Activated naive CD4-positive, alpha-beta T cell treated with anti-CD3 and anti-CD28 coated beads, Interleukin-2, amount 50 U/mL, for 16 hours (primary cell): ENCODE results near the gene SYCP2.
A peak's percentile ranks its signal among the peaks of the same experiment; 100 is the strongest.
"Not testable (repeated sequence)": the region's sequence is repeated elsewhere in the genome, so short reads cannot be mapped to it uniquely, and the experiment has no call there.

ENCODE experiments used
- DNase-seq: peaks from one replicate; pipeline ENCODE4 v3.0.0-alpha.2; 2020

SYCP2 gene, protein sequence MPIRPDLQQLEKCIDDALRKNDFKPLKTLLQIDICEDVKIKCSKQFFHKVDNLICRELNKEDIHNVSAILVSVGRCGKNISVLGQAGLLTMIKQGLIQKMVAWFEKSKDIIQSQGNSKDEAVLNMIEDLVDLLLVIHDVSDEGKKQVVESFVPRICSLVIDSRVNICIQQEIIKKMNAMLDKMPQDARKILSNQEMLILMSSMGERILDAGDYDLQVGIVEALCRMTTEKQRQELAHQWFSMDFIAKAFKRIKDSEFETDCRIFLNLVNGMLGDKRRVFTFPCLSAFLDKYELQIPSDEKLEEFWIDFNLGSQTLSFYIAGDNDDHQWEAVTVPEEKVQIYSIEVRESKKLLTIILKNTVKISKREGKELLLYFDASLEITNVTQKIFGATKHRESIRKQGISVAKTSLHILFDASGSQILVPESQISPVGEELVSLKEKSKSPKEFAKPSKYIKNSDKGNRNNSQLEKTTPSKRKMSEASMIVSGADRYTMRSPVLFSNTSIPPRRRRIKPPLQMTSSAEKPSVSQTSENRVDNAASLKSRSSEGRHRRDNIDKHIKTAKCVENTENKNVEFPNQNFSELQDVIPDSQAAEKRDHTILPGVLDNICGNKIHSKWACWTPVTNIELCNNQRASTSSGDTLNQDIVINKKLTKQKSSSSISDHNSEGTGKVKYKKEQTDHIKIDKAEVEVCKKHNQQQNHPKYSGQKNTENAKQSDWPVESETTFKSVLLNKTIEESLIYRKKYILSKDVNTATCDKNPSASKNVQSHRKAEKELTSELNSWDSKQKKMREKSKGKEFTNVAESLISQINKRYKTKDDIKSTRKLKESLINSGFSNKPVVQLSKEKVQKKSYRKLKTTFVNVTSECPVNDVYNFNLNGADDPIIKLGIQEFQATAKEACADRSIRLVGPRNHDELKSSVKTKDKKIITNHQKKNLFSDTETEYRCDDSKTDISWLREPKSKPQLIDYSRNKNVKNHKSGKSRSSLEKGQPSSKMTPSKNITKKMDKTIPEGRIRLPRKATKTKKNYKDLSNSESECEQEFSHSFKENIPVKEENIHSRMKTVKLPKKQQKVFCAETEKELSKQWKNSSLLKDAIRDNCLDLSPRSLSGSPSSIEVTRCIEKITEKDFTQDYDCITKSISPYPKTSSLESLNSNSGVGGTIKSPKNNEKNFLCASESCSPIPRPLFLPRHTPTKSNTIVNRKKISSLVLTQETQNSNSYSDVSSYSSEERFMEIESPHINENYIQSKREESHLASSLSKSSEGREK (N-terminal part only)

GRCh38 chr20:59933296-59933848 lies at the start of gene SYCP2:
SYCP2 (minus strand) TSS chr20:59933637; CDS start chr20:59922413, 11,224 bp downstream.
- DNase-seq = peak; percentile 68

GRCh38 chr20:59983076-59983475 lies 49.6 kb upstream of the SYCP2 start:
- DNase-seq = no peak

- no peak for DNase-seq
Observed at GRCh38 chr20:59977086-59977485, 43.6 kb upstream of the SYCP2 start.

DNA sequence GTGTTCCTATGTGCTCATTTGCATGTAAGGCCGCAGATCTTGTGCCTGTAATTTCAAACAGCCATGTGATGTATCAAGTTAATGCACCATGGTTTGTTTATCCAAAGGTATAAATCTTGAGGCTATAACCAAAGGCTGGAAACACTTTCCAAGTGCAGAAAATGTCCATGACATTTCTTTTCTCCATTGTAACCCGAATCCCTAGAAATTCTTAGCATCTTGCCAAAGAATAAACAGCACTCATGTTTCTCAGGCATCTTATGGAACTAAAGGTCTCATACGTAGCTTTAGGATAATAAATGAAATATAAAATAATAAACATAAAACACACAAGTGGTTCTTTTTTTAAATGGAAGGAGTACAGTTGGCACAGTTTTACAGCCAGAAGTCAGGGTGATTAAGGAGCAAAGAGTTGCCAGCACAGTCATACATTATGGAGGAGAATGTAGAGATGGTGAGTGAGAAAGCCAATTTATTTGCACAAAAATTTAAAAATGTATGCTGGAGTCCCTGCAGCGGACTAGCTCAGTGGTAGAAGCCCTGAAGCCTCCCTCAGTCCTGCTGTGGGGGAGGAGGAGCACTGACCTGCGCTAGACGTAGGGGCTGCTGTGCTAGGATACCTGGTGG lies 42.8 kb upstream of the SYCP2 start:
- no peak for DNase-seq

- no peak for DNase-seq
Observed at GRCh38 chr20:59972037-59972801, 38.8 kb upstream of the SYCP2 start.

GRCh38 chr20:59971428-59971827 lies 38.0 kb upstream of the SYCP2 start:
- no peak for DNase-seq

- DNase-seq = no peak
Observed at GRCh38 chr20:59966428-59966827, 33.0 kb upstream of the SYCP2 start.

- DNase-seq = no peak
Observed at GRCh38 chr20:59962155-59962554, 28.7 kb upstream of the SYCP2 start.

DNA sequence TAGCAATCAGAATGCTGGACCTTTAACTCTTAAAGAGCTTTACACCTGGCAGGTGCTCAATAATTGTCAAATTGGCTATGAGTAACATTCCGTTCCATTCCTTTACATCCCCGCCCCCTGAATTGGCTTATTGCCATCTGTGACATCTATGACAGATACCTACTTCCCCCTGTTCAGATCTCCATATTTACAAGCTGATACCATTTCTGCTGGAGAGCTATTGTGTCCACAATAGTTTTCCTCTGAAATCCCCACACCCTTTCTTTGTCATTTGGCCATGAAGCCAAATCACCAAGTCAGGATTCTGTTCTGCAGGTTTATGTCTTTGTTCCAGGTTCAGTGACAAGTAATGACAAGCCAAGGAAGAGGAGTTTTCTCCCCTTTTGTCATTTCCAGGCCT lies 28.0 kb upstream of the SYCP2 start:
- no peak for DNase-seq

DNA sequence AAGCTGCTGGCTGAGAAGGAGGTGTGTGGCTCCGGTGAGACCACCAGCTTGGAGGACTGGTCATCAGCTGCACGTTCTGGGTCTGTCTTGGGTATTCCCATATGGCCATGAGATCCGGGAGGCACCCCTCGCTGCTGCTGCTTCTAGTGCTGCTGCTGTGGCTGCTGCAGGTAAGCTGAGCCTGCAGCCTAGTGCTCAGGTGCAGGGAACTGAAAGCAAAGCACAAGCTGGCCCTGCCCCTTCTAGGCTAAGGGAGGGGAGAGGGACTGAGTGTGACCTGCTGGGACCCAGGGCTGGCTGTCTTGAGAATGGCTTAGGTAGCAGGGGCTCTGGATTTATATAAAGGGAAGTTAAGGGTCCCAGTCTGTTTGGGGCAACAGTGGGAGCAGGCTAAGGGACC lies 25.2 kb upstream of the SYCP2 start:
- DNase-seq = no peak

- DNase-seq = no peak
Observed at GRCh38 chr20:59958123-59958522, 24.7 kb upstream of the SYCP2 start, which contains the start of gene CDH26. CDH26 (plus strand) TSS chr20:59958423; CDS start chr20:59958727, 304 bp downstream.

GRCh38 chr20:59957568-59957967 lies 24.1 kb upstream of the SYCP2 start:
- not testable (repeated sequence) for DNase-seq

GRCh38 chr20:59955131-59955796 lies 21.8 kb upstream of the SYCP2 start:
- no peak for DNase-seq

DNA sequence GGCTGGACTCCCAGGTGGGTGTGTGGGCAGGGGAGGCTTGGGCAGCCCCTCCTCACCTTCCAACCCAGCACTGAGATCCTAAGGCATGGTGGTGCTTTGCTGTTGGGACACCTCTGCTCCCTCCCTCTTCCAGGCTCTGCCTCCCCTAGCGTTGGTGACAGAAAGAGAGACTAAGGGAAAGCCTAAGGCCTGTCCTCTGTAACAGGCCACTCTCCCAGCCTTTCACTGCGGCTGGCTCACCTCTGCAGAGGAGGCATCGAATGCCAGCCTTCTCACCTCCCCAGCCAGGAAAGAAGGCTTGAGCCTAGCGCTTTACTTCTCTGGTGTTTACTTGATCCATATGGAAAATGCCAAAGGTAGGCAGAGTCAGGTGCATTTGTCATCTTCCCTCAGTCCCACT lies 21.3 kb upstream of the SYCP2 start:
- no peak for DNase-seq

GRCh38 chr20:59949911-59950310 lies 16.5 kb upstream of the SYCP2 start:
- no peak for DNase-seq

GRCh38 chr20:59948828-59949720 lies 15.6 kb upstream of the SYCP2 start:
- DNase-seq = no peak

- no peak for DNase-seq
Observed at GRCh38 chr20:59948212-59948611, 14.8 kb upstream of the SYCP2 start.

DNA sequence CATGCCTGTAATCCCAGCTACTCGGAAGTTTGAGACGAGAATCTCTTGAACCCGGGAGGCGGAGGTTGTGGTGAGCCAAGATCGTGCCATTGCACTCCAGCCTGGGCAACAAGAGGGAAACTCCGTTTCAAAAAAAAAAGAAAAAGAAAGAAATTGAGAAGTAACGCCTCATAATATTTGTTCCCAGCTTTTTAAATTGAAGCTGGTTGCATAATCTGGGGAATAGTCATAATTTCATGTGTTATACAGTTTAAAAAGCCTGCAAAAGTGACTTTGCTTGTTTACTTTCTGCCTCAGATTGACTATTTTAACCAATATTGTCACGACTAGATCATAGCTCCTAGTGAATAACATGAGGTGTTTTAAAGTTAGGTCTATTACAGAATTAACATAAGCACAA lies 13.9 kb upstream of the SYCP2 start:
- DNase-seq = no peak

DNA sequence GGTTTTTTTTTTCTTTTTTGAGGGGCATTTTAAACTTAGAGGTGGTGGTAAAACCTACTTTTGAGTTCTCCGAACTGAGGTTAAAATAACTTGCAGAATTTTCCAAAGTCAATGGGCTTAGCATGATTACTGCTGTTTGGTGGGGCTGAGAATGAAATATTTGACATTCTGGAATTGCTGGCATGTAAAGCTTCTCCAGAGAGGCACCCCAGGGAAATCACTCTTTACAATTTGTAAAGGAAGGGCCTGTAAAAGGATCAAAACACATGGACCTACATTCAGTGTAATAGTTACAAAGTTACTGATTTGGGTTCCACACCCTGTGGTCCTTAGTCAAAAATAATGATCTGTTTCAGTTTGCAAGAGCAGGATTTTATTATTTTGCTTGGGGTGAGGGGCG lies 12.3 kb upstream of the SYCP2 start:
- no peak for DNase-seq

GRCh38 chr20:59945175-59945574 lies 11.7 kb upstream of the SYCP2 start:
- no peak for DNase-seq
